HK-2 (cell line): ENCODE data around the gene HDDC2.

Experiments
- DNase-seq: peaks from one replicate; pipeline ENCODE4 v3.0.0-alpha.2; 2018; ENCODE audit not compliant: unreplicated experiment

HDDC2 gene

GRCh38 chr6:125270380-125270779 is 31.4 kb downstream of the HDDC2 start:
- DNase-seq: no peak

DNA sequence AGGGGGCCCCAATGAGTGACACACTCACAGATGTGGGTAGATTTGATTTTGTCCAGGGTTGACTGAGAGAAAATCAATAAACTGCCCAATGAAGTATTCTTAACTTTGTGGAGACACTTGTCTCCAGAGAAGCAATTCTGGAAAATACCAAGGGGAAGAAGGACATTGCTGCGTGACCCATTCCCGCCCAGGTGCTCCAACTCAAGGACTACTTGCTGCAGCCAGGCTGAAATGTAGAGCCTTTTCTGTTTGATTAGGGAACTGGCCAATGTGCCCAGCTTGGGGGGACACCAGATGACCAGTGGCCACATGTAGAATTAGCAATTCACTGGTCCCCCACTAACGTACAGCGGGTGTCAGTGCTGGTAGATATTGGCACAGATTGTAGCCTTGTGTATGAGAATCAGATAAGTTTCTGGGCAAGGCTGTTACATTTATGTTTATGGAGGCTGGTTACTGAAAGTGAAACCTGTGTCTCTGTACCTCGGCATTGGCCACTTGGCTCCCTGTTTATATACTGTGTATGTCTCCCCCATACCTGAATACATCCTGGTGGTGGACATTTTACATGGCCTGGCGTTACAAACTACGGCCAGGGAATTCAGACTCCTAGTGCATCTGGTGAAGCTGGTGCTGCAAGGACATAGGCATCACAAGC is 32.3 kb downstream of the HDDC2 start:
- no peak for DNase-seq

GRCh38 chr6:125268765-125269164 is 33.0 kb downstream of the HDDC2 start:
- no peak for DNase-seq

- no peak for DNase-seq
These were observed 33.8 kb downstream of the HDDC2 start for GRCh38 chr6:125267806-125268523.

GRCh38 chr6:125264476-125264875 is 37.3 kb downstream of the HDDC2 start:
- no peak for DNase-seq

DNA sequence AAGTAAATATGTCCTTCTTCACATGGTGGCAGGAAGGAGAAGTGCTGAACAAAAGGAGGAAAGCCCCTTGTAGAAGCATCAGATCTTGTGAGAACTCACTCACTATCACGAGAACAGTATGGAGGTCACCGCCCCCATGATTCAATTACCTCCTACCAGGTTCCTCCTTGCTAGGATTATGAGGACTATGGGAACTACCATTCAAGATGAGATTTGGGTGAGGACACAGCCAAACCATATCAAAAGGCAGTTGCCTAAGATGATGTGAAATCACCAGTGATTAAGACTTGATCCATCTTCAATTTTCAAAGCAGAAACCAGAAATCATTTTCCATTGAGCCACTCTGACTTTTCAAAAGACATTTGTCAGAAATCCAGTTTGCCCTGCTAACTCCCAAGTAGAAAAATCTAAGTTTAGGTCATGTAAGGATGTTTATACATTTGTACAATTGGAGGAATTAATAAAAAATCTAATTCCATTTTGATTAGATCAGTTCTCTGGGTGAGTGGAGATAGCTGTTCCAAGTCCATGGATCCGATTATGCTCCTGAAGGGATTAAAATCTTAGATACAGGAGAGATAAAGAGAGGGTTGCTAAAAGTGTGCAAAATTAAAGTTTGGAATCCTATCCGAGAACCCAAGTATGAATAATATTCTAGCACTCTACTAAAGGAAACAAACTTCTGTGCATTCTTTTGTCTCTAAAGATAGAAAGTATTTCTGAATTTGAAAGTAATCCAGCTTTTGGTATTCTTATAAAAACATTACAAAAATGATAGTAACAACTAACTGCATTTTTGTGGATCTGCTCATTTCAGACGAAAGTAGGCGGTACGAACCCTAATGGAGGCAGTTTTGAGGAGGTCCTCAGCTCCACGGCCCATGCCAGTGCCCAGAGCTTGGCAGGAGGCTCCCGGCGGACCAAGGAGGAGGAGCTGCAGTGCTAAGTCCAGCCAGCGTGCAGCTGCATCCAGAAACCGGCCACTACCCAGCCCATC is 39.5 kb downstream of the HDDC2 start:
- DNase-seq: no peak

GRCh38 chr6:125259354-125259736 is 42.4 kb downstream of the HDDC2 start:
- no peak for DNase-seq

GRCh38 chr6:125258651-125259353 is 43.0 kb downstream of the HDDC2 start:
- no peak for DNase-seq

DNA sequence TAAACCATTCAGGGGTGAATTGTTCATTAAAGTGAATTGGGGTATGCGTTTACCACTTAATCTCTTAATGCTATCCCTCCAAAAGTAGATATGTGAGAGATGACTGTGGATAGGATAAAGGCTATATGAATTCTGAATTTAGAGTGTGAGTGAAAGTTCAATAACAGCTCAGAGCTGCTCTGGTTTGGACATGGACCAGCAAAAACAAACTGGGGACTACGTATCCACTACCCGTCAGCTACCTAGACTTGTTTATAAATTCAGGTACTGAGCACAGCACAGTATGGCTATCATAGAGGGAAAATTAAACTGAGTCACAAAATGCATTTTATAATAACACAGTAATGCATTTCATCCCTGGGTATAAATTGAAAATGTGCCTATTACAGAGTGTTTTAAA is 44.4 kb downstream of the HDDC2 start:
- no peak for DNase-seq

DNA sequence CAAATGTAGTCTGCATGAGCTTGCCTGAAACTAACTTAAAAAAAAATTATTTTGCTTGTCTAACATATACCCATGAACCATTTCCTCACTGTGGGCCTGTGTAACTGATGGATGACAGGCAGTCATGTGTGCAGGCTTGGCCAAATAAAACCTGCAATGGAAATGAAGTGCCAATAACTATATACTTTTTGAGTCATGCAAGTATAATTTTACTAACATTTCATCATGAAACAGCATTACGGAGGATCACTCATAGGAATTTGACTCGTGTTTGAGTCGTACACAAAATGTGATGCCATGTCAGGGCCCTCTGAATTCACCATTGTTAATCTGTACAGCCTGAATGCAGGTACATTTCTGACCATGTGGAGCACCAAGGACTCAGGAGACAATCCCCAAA is 46.6 kb downstream of the HDDC2 start:
- no peak for DNase-seq

DNA sequence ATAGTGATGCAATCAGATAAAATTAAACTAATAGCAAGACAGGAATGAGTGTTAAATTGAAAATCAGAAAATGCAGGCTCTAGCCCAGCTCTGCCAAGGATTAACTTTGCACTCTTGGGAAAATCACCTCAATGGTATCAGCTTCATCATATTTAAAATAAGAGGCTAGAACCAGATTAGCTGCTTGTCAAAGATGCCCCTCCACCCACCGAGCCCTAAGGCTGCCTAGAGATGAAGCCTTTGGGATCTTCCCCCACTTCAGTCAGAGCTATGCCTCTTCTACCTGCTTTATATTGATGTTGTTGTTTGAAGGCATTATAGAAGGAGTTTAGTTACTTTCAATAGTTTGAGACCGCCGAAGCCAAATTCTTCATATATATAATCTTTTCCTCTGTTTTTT is 47.4 kb downstream of the HDDC2 start:
- DNase-seq: no peak

GRCh38 chr6:125253881-125254280 is 47.9 kb downstream of the HDDC2 start:
- no peak for DNase-seq

- no peak for DNase-seq
These were observed 48.9 kb downstream of the HDDC2 start for GRCh38 chr6:125252891-125253290.

- DNase-seq: no peak
These were observed 50.1 kb downstream of the HDDC2 start for GRCh38 chr6:125251516-125252220.

DNA sequence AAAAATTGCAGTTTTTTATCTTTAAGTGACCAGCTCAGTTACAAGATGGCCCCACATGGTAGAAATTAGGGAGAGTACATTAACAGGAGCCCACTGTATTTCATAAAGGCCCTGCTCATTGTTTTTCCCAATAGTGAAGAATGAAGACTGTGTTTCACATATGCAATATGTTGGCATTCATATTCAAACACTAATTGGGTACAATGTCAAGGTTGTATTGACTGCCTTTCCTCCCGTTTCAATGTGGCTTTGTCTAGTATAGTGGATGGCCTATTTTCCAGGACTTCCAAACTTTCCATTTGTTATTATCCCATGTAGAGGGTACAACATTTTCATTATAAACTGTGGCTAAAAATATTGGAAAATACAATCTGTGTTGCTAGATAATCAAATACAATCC is 51.3 kb downstream of the HDDC2 start:
- DNase-seq: no peak

GRCh38 chr6:125248136-125248535 is 53.6 kb downstream of the HDDC2 start:
- no peak for DNase-seq

GRCh38 chr6:125246566-125246965 is 55.2 kb downstream of the HDDC2 start:
- no peak for DNase-seq

- DNase-seq: no peak
These were observed 56.1 kb downstream of the HDDC2 start for GRCh38 chr6:125245523-125246264.

- no peak for DNase-seq
These were observed 56.7 kb downstream of the HDDC2 start for GRCh38 chr6:125245109-125245508.

GRCh38 chr6:125237764-125238163 is 64.0 kb downstream of the HDDC2 start:
- no peak for DNase-seq
